GM21786 (cell line): Measurements from ENCODE around the gene PPIL1.

Source experiments
- ATAC-seq: cut with Tn5 transposase; IDR thresholded peaks from one replicate; pipeline ENCODE4 v1.9.1; 2021; ENCODE audit not compliant: unreplicated experiment

Gene PPIL1

GRCh38 chr6:36836111-36837021 lies 38.2 kb downstream of the PPIL1 start:
- no peak for ATAC-seq

GRCh38 chr6:36834576-36835341 lies 39.8 kb downstream of the PPIL1 start:
- no peak for ATAC-seq

- ATAC-seq = no peak
These were observed 41.3 kb downstream of the PPIL1 start for GRCh38 chr6:36833182-36833789.

- no peak for ATAC-seq
These were observed 42.3 kb downstream of the PPIL1 start for GRCh38 chr6:36832313-36832712.

- no peak for ATAC-seq
These were observed 44.0 kb downstream of the PPIL1 start for GRCh38 chr6:36830577-36830976.

- no peak for ATAC-seq
These were observed 44.6 kb downstream of the PPIL1 start for GRCh38 chr6:36829919-36830544.

- ATAC-seq = no peak
These were observed 47.1 kb downstream of the PPIL1 start for GRCh38 chr6:36827261-36828079.

- ATAC-seq = no peak
These were observed 47.9 kb downstream of the PPIL1 start for GRCh38 chr6:36826520-36827227.

GRCh38 chr6:36825994-36826393 lies 48.6 kb downstream of the PPIL1 start:
- no peak for ATAC-seq

GRCh38 chr6:36825452-36825851 lies 49.2 kb downstream of the PPIL1 start:
- ATAC-seq = no peak

- ATAC-seq = no peak
These were observed 50.4 kb downstream of the PPIL1 start for GRCh38 chr6:36824253-36824652.

- no peak for ATAC-seq
These were observed 51.0 kb downstream of the PPIL1 start for GRCh38 chr6:36823421-36824096.

- ATAC-seq = no peak
These were observed 51.9 kb downstream of the PPIL1 start for GRCh38 chr6:36822506-36823269.

- no peak for ATAC-seq
These were observed 52.8 kb downstream of the PPIL1 start for GRCh38 chr6:36821581-36822335.

- no peak for ATAC-seq
These were observed 53.7 kb downstream of the PPIL1 start for GRCh38 chr6:36820700-36821580.

GRCh38 chr6:36818756-36819155 lies 55.8 kb downstream of the PPIL1 start:
- ATAC-seq = no peak

- ATAC-seq = no peak
These were observed 56.8 kb downstream of the PPIL1 start for GRCh38 chr6:36817847-36818246.
